ENCODE results near the gene IL37. TPM values are rescaled to one million over a fixed set of nuclear protein-coding genes. Genes with fewer than 3 reads are reported as not detected.
"Not testable (repeated sequence)": the region's sequence is repeated elsewhere in the genome, so short reads cannot be mapped to it uniquely, and the experiment has no call there.

IL37 gene
- total RNA-seq, 1 donor from 2014 or later, result not detected

DNA sequence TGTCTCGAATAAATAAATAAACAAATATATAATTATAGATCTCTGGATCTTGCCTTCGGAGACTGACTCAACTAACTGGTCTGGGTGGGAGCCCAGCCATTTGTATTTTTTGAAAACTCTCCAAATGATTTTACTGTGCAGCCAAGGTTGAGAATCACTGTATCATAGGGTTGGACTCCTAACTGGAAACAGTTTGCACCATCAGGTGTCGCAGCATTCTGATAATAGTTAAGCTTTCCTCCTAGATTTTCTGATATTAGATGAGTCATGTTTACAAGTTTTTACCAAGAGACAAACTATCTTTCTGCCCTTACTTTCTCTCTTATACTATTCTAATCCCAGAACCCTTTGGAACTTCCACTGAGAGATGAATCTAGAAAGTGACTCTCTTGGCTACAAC lies 16.8 kb downstream of the IL37 start:
- H3K4me3 Mint-ChIP-seq (ENCODE audit: unreplicated experiment), result no peak overlapping the region
- H3K4me1 Mint-ChIP-seq (ENCODE audit: unreplicated experiment), result peaks cover 2% of the 10 kb centered on the region
- peaks cover 5% of the 10 kb centered on the region for H3K27me3 Mint-ChIP-seq (ENCODE audit: unreplicated experiment)
- H3K9me3 Mint-ChIP-seq (ENCODE audit: unreplicated experiment), result no peaks in the 10 kb centered on the region
- TF ChIP-seq, protein P1, sequence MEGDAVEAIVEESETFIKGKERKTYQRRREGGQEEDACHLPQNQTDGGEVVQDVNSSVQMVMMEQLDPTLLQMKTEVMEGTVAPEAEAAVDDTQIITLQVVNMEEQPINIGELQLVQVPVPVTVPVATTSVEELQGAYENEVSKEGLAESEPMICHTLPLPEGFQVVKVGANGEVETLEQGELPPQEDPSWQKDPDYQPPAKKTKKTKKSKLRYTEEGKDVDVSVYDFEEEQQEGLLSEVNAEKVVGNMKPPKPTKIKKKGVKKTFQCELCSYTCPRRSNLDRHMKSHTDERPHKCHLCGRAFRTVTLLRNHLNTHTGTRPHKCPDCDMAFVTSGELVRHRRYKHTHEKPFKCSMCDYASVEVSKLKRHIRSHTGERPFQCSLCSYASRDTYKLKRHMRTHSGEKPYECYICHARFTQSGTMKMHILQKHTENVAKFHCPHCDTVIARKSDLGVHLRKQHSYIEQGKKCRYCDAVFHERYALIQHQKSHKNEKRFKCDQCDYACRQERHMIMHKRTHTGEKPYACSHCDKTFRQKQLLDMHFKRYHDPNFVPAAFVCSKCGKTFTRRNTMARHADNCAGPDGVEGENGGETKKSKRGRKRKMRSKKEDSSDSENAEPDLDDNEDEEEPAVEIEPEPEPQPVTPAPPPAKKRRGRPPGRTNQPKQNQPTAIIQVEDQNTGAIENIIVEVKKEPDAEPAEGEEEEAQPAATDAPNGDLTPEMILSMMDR (IDR thresholded peaks at IDR 0.05; ENCODE audit: unreplicated experiment), result no peak
- H3K36me3 Mint-ChIP-seq (ENCODE audit: low read depth, unreplicated experiment), result no peaks in the 10 kb centered on the region
- no peak for DNase-seq (ENCODE audit: low spot score)
- H3K27ac Mint-ChIP-seq (ENCODE audit: unreplicated experiment), result no peak overlapping the region

DNA sequence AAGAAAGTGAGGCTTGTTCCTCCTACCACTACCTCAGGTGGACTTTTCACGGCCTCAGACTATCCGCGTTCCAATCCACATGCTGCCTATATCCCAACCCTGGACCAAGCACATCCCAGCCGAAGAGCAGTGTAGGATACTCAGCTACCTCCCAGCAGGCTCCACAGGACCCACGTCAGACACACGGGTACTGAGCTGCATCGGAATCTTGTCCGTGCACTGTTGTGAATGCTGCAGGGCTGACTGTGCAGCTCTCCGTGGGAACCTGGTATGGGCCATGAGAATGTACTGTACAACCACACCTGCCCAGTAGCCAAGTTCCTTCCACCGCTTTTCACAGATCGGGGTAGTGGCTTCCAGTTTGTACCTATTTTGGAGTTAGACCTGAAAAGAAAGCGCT lies 22.3 kb downstream of the IL37 start:
- TF ChIP-seq, protein P1 (IDR thresholded peaks at IDR 0.05; ENCODE audit: unreplicated experiment), result no peak
- H3K27me3 Mint-ChIP-seq (ENCODE audit: unreplicated experiment), result peaks cover 3% of the 10 kb centered on the region
- no peaks in the 10 kb centered on the region for H3K9me3 Mint-ChIP-seq (ENCODE audit: unreplicated experiment)
- H3K4me3 Mint-ChIP-seq (ENCODE audit: unreplicated experiment), result no peak overlapping the region
- DNase-seq (ENCODE audit: low spot score), result no peak
- no peaks in the 10 kb centered on the region for H3K36me3 Mint-ChIP-seq (ENCODE audit: low read depth, unreplicated experiment)
- no peaks in the 10 kb centered on the region for H3K4me1 Mint-ChIP-seq (ENCODE audit: unreplicated experiment)
- H3K27ac Mint-ChIP-seq (ENCODE audit: unreplicated experiment), result no peak overlapping the region

DNA sequence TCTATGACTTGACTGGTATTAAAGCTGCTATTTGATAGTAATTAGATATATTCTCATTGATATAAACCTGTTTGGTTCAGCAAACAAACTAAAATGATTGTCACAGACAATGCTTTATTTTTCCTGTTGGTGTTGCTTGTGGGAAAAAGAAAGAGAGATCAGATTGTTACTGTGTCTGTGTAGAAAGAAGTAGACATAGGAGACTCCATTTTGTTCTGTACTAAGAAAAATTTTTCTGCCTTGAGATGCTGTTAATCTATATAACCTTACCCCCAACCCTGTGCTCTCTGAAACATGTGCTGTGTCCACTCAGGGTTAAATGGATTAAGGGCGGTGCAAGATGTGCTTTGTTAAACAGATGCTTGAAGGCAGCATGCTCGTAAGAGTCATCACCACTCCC lies 23.2 kb downstream of the IL37 start:
- H3K27me3 Mint-ChIP-seq (ENCODE audit: unreplicated experiment); H3K4me1 Mint-ChIP-seq (ENCODE audit: unreplicated experiment); H3K27ac Mint-ChIP-seq (ENCODE audit: unreplicated experiment); H3K9me3 Mint-ChIP-seq (ENCODE audit: unreplicated experiment); H3K36me3 Mint-ChIP-seq (ENCODE audit: low read depth, unreplicated experiment); H3K4me3 Mint-ChIP-seq (ENCODE audit: unreplicated experiment); DNase-seq (ENCODE audit: low spot score): not testable (repeated sequence)

DNA sequence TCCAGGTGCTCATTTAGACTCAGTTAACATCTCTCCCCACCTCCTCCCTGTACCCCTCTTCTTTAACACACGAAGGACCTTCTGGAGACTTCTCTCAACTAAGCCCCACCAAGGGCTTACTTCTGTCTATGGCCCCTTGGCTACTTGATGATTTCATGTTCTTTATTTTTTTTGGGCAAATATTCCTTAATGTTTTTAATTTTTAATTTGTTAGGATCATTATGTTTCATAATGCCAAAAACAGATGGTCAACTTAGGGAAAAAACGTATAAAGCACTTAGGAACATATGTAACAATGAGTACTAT lies 25.9 kb downstream of the IL37 start:
- DNase-seq (ENCODE audit: low spot score), result no peak
- no peaks in the 10 kb centered on the region for H3K27me3 Mint-ChIP-seq (ENCODE audit: unreplicated experiment)
- no peaks in the 10 kb centered on the region for H3K36me3 Mint-ChIP-seq (ENCODE audit: low read depth, unreplicated experiment)
- TF ChIP-seq, protein P1 (IDR thresholded peaks at IDR 0.05; ENCODE audit: unreplicated experiment), result no peak
- no peaks in the 10 kb centered on the region for H3K9me3 Mint-ChIP-seq (ENCODE audit: unreplicated experiment)
- no peak overlapping the region for H3K27ac Mint-ChIP-seq (ENCODE audit: unreplicated experiment)
- no peaks in the 10 kb centered on the region for H3K4me1 Mint-ChIP-seq (ENCODE audit: unreplicated experiment)
- no peak overlapping the region for H3K4me3 Mint-ChIP-seq (ENCODE audit: unreplicated experiment)

DNA sequence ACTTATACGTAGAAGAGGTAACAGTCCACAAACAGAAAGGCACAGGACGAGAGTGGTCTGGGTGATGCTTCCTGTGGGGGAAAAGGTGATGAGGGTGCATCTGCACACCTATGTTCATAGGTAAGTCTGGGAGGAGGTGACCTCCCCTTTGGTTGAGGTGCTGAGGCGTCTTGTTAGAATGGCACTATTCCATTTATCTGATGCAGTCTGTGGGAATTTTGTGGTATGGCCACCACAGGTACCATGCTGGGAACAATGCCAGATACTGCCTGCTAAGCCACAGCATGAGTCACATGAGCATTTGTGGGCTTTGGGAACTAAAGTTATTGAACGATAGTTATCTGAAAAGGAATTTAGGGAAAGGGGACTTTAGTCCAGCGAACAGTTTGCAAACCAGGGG lies 27.9 kb downstream of the IL37 start:
- no peak for DNase-seq (ENCODE audit: low spot score)
- H3K36me3 Mint-ChIP-seq (ENCODE audit: low read depth, unreplicated experiment), result no peaks in the 10 kb centered on the region
- no peak overlapping the region for H3K4me3 Mint-ChIP-seq (ENCODE audit: unreplicated experiment)
- H3K4me1 Mint-ChIP-seq (ENCODE audit: unreplicated experiment), result no peaks in the 10 kb centered on the region
- no peaks in the 10 kb centered on the region for H3K27me3 Mint-ChIP-seq (ENCODE audit: unreplicated experiment)
- H3K27ac Mint-ChIP-seq (ENCODE audit: unreplicated experiment), result no peak overlapping the region
- H3K9me3 Mint-ChIP-seq (ENCODE audit: unreplicated experiment), result no peaks in the 10 kb centered on the region
- TF ChIP-seq, protein P1 (IDR thresholded peaks at IDR 0.05; ENCODE audit: unreplicated experiment), result no peak

DNA sequence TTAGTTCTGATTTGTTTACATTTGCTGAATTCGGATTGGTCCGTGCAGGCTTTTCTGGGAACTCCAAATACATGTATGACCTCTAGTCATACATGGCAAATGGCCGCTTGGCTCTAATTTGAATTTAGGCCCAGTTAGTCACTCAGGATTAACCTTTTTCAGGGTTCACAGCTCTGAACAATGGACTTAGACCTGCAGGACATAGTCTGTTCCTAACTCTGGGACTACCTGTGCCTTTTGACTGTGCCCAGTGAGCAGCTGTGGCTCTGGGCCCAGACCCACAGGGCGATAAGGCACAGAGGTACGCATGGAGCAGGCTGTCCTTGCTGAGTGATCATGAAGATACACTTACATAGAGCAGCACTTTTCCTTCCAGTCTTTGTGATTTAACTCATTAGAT lies 28.5 kb downstream of the IL37 start:
- no peak overlapping the region for H3K4me3 Mint-ChIP-seq (ENCODE audit: unreplicated experiment)
- TF ChIP-seq, protein P1 (IDR thresholded peaks at IDR 0.05; ENCODE audit: unreplicated experiment), result no peak
- no peak overlapping the region for H3K27ac Mint-ChIP-seq (ENCODE audit: unreplicated experiment)

More for the DNA sequence above, 28.5 kb downstream of the IL37 start:
- no peaks in the 10 kb centered on the region for H3K36me3 Mint-ChIP-seq (ENCODE audit: low read depth, unreplicated experiment)
- DNase-seq (ENCODE audit: low spot score), result no peak
- H3K9me3 Mint-ChIP-seq (ENCODE audit: unreplicated experiment), result no peaks in the 10 kb centered on the region
- H3K4me1 Mint-ChIP-seq (ENCODE audit: unreplicated experiment), result no peaks in the 10 kb centered on the region
- no peaks in the 10 kb centered on the region for H3K27me3 Mint-ChIP-seq (ENCODE audit: unreplicated experiment)

All from endothelial cell (in vitro differentiated cells).